WERI-Rb-1 (cell line): ENCODE results near the gene EIF4A2.

ENCODE experiments used
- DNase-seq: peaks from one replicate; pipeline ENCODE4 v3.0.0-alpha.2; 2020
- H3K27ac ChIP-seq: fragments of 250-450 bp; sonication (Bioruptor Pico); 2 replicates; pipeline ENCODE4 v1.5.1; 2020; ENCODE audit warnings: mild to moderate bottlenecking, moderate library complexity
- H3K27me3 ChIP-seq: fragments of 250-450 bp; sonication (Bioruptor Pico); 2 replicates; pipeline ENCODE4 v1.5.1; 2021; ENCODE audit warnings: mild to moderate bottlenecking, low read depth, moderate library complexity; ENCODE audit not compliant: insufficient read depth, severe bottlenecking
- H3K36me3 ChIP-seq: fragments of 250-450 bp; sonication (Bioruptor Pico); 2 replicates; pipeline ENCODE4 v1.5.1; 2020; ENCODE audit warnings: mild to moderate bottlenecking, moderate library complexity
- H3K4me3 ChIP-seq: 2 replicates; pipeline ENCODE4 v1.5.1; 2011; ENCODE audit warnings: low read depth, mild to moderate bottlenecking, control low read depth, low read length
- H3K9me3 ChIP-seq: fragments of 250-450 bp; sonication (Bioruptor Pico); 2 replicates; pipeline ENCODE4 v1.5.1; 2021; ENCODE audit warnings: mild to moderate bottlenecking, moderate library complexity; ENCODE audit not compliant: severe bottlenecking
- CTCF ChIP-seq: IDR thresholded peaks from 2 replicates; pipeline ENCODE4 v1.5.1; 2011; ENCODE audit warnings: low read depth, mild to moderate bottlenecking, control low read depth, inconsistent platforms, low read length

EIF4A2 gene

GRCh38 chr3:186751480-186751879, 31.9 kb upstream of the EIF4A2 start:
- no peak for DNase-seq

GRCh38 chr3:186754006-186754405, 29.4 kb upstream of the EIF4A2 start:
- TF ChIP-seq CTCF = no peak
- Histone ChIP-seq H3K9me3 (no peaks in the 10 kb centered on the region), H3K4me3 (no peak overlapping the region), H3K36me3 (no peaks in the 10 kb centered on the region), H3K27me3 (no peaks in the 10 kb centered on the region), H3K27ac (no peak overlapping the region)
- no peak for DNase-seq

More at GRCh38 chr3:186751480-186751879, 31.9 kb upstream of the EIF4A2 start:
- Histone ChIP-seq H3K9me3 (no peaks in the 10 kb centered on the region), H3K36me3 (no peaks in the 10 kb centered on the region), H3K27me3 (no peaks in the 10 kb centered on the region), H3K27ac (no peak overlapping the region), H3K4me3 (no peak overlapping the region)
- TF ChIP-seq CTCF = no peak

- no peak for TF ChIP-seq CTCF
- Histone ChIP-seq H3K4me3 (no peak overlapping the region), H3K9me3 (no peaks in the 10 kb centered on the region), H3K36me3 (no peaks in the 10 kb centered on the region), H3K27ac (no peak overlapping the region), H3K27me3 (no peaks in the 10 kb centered on the region)
- DNase-seq = no peak
Observed at GRCh38 chr3:186754871-186755270, 28.5 kb upstream of the EIF4A2 start.

- Histone ChIP-seq H3K4me3 (peak overlapping the region; percentile 21), H3K9me3 (no peaks in the 10 kb centered on the region), H3K27me3 (no peaks in the 10 kb centered on the region), H3K27ac (no peak overlapping the region), H3K36me3 (no peaks in the 10 kb centered on the region)
- peak; percentile 7 for DNase-seq
- no peak for TF ChIP-seq CTCF
Observed at GRCh38 chr3:186757214-186757613, 26.2 kb upstream of the EIF4A2 start.

- H3K27ac ChIP-seq = no peak overlapping the region
- peak overlapping the region; percentile 21 for H3K4me3 ChIP-seq
- H3K27me3 ChIP-seq = no peaks in the 10 kb centered on the region
- peak; percentile 66 for DNase-seq
- no peak for TF ChIP-seq CTCF
- no peaks in the 10 kb centered on the region for H3K36me3 ChIP-seq
- H3K9me3 ChIP-seq = no peaks in the 10 kb centered on the region
Observed at GRCh38 chr3:186757686-186758220, 25.6 kb upstream of the EIF4A2 start.
